IMR-90 (cell line): ENCODE data around the gene LGALS1. TPM values are rescaled to one million over a fixed set of nuclear protein-coding genes. Genes with fewer than 3 reads are reported as not detected.

Experiments
- ATAC-seq: fragments of 200-7000 bp; cut with Tn5 transposase; 2 replicates; pipeline ENCODE4 v1.9.1; 2020; ENCODE audit warnings: low read depth, mild to moderate bottlenecking, moderate library complexity
- BruUV-seq: library from RNA; stranded (reverse); fragments of 400-500 nt; replicated peaks from 2 replicates; lab custom pipeline; 2021; lab: Mats Ljungman, UMichigan
- CTCF ChIA-PET: fragments of 300-600 bp; formaldehyde crosslinking; extraction: SDS; loops from one replicate; lab custom pipeline; 2021; ENCODE audit warnings: antibody characterized with exemption; lab: Yijun Ruan, JAX
- POLR2A ChIA-PET: fragments of 300-600 bp; sonication (Branson Sonifier 250); formaldehyde crosslinking; loops from one replicate; lab custom pipeline; 2022; ENCODE audit warnings: antibody characterized with exemption; ENCODE audit not compliant: unreplicated experiment; lab: Charles Lee
- DNase-seq: peaks from one replicate; pipeline ENCODE4 v3.0.0; 2013
- H2AFZ ChIP-seq: replicated peaks from 2 replicates; pipeline ENCODE3; 2013; ENCODE audit warnings: low read length, mild to moderate bottlenecking; ENCODE audit not compliant: poor library complexity
- H2AK5ac ChIP-seq: 2 replicates; pipeline ENCODE4 v1.6.1; 2013; ENCODE audit warnings: low read depth, low read length, inconsistent platforms
- H2AK9ac ChIP-seq: replicated peaks from 2 replicates; pipeline ENCODE3; 2013; ENCODE audit warnings: mild to moderate bottlenecking, low read depth, low read length, moderate library complexity; ENCODE audit not compliant: poor library complexity
- H2BK120ac ChIP-seq: 2 replicates; pipeline ENCODE4 v1.6.1; 2013; ENCODE audit warnings: low read depth, low read length, inconsistent platforms
- H2BK15ac ChIP-seq: 3 replicates; pipeline ENCODE4 v1.6.1; 2013; ENCODE audit warnings: low read depth, low read length, inconsistent platforms
- H2BK20ac ChIP-seq: 2 replicates; pipeline ENCODE4 v1.6.1; 2013; ENCODE audit warnings: low read depth, mild to moderate bottlenecking, inconsistent platforms, low read length, moderate library complexity
- H2BK5ac ChIP-seq: 2 replicates; pipeline ENCODE4 v1.6.1; 2013; ENCODE audit warnings: mild to moderate bottlenecking, low read depth, low read length, inconsistent platforms; ENCODE audit not compliant: poor library complexity, severe bottlenecking
- H3K14ac ChIP-seq: replicated peaks from 2 replicates; pipeline ENCODE4 v1.6.1; 2013; ENCODE audit warnings: low read depth, low read length, inconsistent platforms
- H3K18ac ChIP-seq: 2 replicates; pipeline ENCODE4 v1.6.1; 2013; ENCODE audit warnings: low read depth, low read length, control low read depth
- H3K23ac ChIP-seq: 2 replicates; pipeline ENCODE4 v1.6.1; 2013; ENCODE audit warnings: low read depth, low read length, inconsistent platforms
- H3K27ac ChIP-seq: 2 replicates; pipeline ENCODE4 v1.5.1; 2013; ENCODE audit warnings: mild to moderate bottlenecking, control low read depth, low read length; ENCODE audit not compliant: insufficient read depth
- H3K27me3 ChIP-seq: 2 replicates; pipeline ENCODE4 v1.6.1; 2013; ENCODE audit warnings: low read length; ENCODE audit not compliant: control insufficient read depth, insufficient read depth
- H3K36me3 ChIP-seq: 2 replicates; pipeline ENCODE4 v1.6.1; 2013; ENCODE audit warnings: low read length, mixed read lengths; ENCODE audit not compliant: control insufficient read depth, insufficient read depth
- H3K4ac ChIP-seq: 2 replicates; pipeline ENCODE4 v1.6.1; 2013; ENCODE audit warnings: low read depth, low read length, inconsistent platforms
- H3K4me1 ChIP-seq: 2 replicates; pipeline ENCODE4 v1.6.1; 2013; ENCODE audit warnings: low read length, mixed read lengths; ENCODE audit not compliant: control insufficient read depth, insufficient read depth
- H3K4me2 ChIP-seq: 2 replicates; pipeline ENCODE4 v1.6.1; 2013; ENCODE audit warnings: low read depth, mild to moderate bottlenecking, control low read depth, low read length, moderate library complexity
- H3K4me3 ChIP-seq: 2 replicates; pipeline ENCODE4 v1.5.1; 2013; ENCODE audit warnings: low read depth, mild to moderate bottlenecking, control low read depth, low read length, moderate library complexity; ENCODE audit not compliant: insufficient read depth
- H3K56ac ChIP-seq: 2 replicates; pipeline ENCODE4 v1.6.1; 2013; ENCODE audit warnings: low read length, inconsistent platforms; ENCODE audit not compliant: insufficient read depth; ENCODE audit errors: extremely low read depth
- H3K79me1 ChIP-seq, 2 experiments: 2 replicates each; pipeline ENCODE4 v1.6.1; 2013; ENCODE audit warnings: low read length in 2 of 2, inconsistent platforms in 1 of 2, low read depth in 1 of 2
- H3K9ac ChIP-seq: 2 replicates; pipeline ENCODE4 v1.6.1; 2013; ENCODE audit warnings: low read depth, low read length, control low read depth
- H3K9me1 ChIP-seq: 2 replicates; pipeline ENCODE4 v1.6.1; 2013; ENCODE audit warnings: low read length, inconsistent platforms; ENCODE audit not compliant: insufficient read depth
- H3K9me3 ChIP-seq: 2 replicates; pipeline ENCODE4 v1.6.1; 2013; ENCODE audit warnings: low read length; ENCODE audit not compliant: control insufficient read depth, insufficient read depth
- H4K20me1 ChIP-seq: 2 replicates; pipeline ENCODE4 v1.6.1; 2013; ENCODE audit warnings: low read length, inconsistent platforms; ENCODE audit not compliant: insufficient read depth
- H4K5ac ChIP-seq: 2 replicates; pipeline ENCODE4 v1.6.1; 2013; ENCODE audit warnings: mild to moderate bottlenecking, low read depth, low read length, control low read depth
- H4K8ac ChIP-seq, 2 experiments: 2 replicates each; pipeline ENCODE4 v1.6.1; 2013; ENCODE audit warnings: low read depth in 2 of 2, low read length in 2 of 2, control low read depth in 1 of 2, inconsistent platforms in 1 of 2
- H4K91ac ChIP-seq: 2 replicates; pipeline ENCODE4 v1.6.1; 2013; ENCODE audit warnings: low read depth, low read length, inconsistent platforms; ENCODE audit not compliant: insufficient read depth
- BHLHE40 ChIP-seq: fragments of 150-350 bp; IDR thresholded peaks from 2 replicates; pipeline ENCODE4 v1.6.1; 2016; ENCODE audit warnings: mild to moderate bottlenecking, low read depth, low read length
- CEBPB ChIP-seq: IDR thresholded peaks from 2 replicates; pipeline ENCODE4 v1.6.1; 2012; ENCODE audit warnings: low read depth, low read length, improper control_type of control experiment
- CHD1 ChIP-seq: IDR thresholded peaks from 2 replicates; pipeline ENCODE4 v1.6.1; 2012; ENCODE audit warnings: low read depth, low read length, improper control_type of control experiment
- CTCF ChIP-seq: conservative IDR thresholded peaks from 2 replicates; pipeline ENCODE4 v1.5.1; 2012; ENCODE audit warnings: mild to moderate bottlenecking, low read depth, low read length, improper control_type of control experiment
- ELK1 ChIP-seq: fragments of 150-350 bp; IDR thresholded peaks from 2 replicates; pipeline ENCODE4 v1.6.1; 2016; ENCODE audit warnings: low read depth, mild to moderate bottlenecking, low read length, moderate library complexity, borderline replicate concordance
- FOS ChIP-seq: fragments of 150-350 bp; IDR thresholded peaks from 2 replicates; pipeline ENCODE4 v1.6.1; 2016; ENCODE audit warnings: low read depth, low read length
- MAFK ChIP-seq: IDR thresholded peaks from 2 replicates; pipeline ENCODE4 v1.6.1; 2012; ENCODE audit warnings: low read depth, low read length, improper control_type of control experiment
- MAZ ChIP-seq: IDR thresholded peaks from 2 replicates; pipeline ENCODE4 v1.6.1; 2012; ENCODE audit warnings: low read depth, mild to moderate bottlenecking, low read length, improper control_type of control experiment, moderate library complexity, borderline replicate concordance
- MXI1 ChIP-seq: IDR thresholded peaks from 2 replicates; pipeline ENCODE4 v1.6.1; 2012; ENCODE audit warnings: low read depth, mild to moderate bottlenecking, low read length, moderate library complexity, borderline replicate concordance
- NFE2L2 ChIP-seq: fragments of 150-350 bp; IDR thresholded peaks from 2 replicates; pipeline ENCODE4 v1.6.1; 2016; ENCODE audit warnings: low read depth, mild to moderate bottlenecking, low read length
- POLR2A ChIP-seq: IDR thresholded peaks from 2 replicates; pipeline ENCODE4 v1.6.1; 2012; ENCODE audit warnings: mild to moderate bottlenecking, low read depth, low read length
- RAD21 ChIP-seq: IDR thresholded peaks from 2 replicates; pipeline ENCODE4 v1.6.1; 2012; ENCODE audit warnings: low read length, improper control_type of control experiment
- RFX5 ChIP-seq: IDR thresholded peaks from 2 replicates; pipeline ENCODE4 v1.8.0; 2012; ENCODE audit warnings: low read depth, mild to moderate bottlenecking, low read length, moderate library complexity
- SMC3 ChIP-seq: fragments of 150-350 bp; IDR thresholded peaks from 2 replicates; pipeline ENCODE4 v1.6.1; 2016; ENCODE audit warnings: low read depth, mild to moderate bottlenecking, antibody characterized with exemption, low read length, moderate library complexity
- USF2 ChIP-seq: fragments of 150-350 bp; IDR thresholded peaks from 2 replicates; pipeline ENCODE4 v1.6.1; 2017; ENCODE audit warnings: mild to moderate bottlenecking, antibody characterized with exemption, low read length, low read depth
- WGBS, 2 experiments: methylation state at CpG; one replicate each; pipeline versions ENCODE4 v1.1.5 to v1.1.7; 2013; ENCODE audit warnings: missing lambda C conversion rate in 2 of 2; ENCODE audit not compliant: insufficient read length in 1 of 2; ENCODE audit errors: extremely low coverage in 2 of 2; 5-methylcytosine and 5-hydroxymethylcytosine counted together
- dilution Hi-C: fragments of 300-500 bp; cut with HindIII; formaldehyde crosslinking; loops from one replicate; pipeline ENCODE4 v1.14.3; 2018; ENCODE audit warnings: low sequenced_read_pairs; ENCODE audit not compliant: unreplicated experiment
- in situ Hi-C: fragments of 300-500 bp; cut with MboI; formaldehyde crosslinking; loops from 3 replicates; pipeline ENCODE4 v1.14.3; 2019; ENCODE audit warnings: low sequenced_read_pairs, inconsistent platforms, mixed read lengths
- intact Hi-C: fragments of 100-400 bp; cut with micrococcal nuclease; formaldehyde crosslinking; loops from 2 replicates; pipeline ENCODE4 v1.10.0; 2022
- polyA plus RNA-seq, 3 experiments: library from polyadenylated mRNA; depleted of rRNA; stranded (reverse); fragments of >200 nt; gene quantifications; 2 replicates each; pipeline ENCODE4 v1.2.3, GENCODE V29; 2012; ENCODE audit warnings: low replicate concordance in 1 of 3
- total RNA-seq: library from RNA; depleted of rRNA; stranded (reverse); fragments of >200 nt; gene quantifications from 2 replicates; pipeline ENCODE4 v1.2.3, GENCODE V29; 2012

The LGALS1 gene
- total and polyA plus RNA-seq, 2 of the 4 experiments (the other 2 are of a cell fraction) = 11,896 to 15,383 TPM

- POLR2A ChIA-PET = no interaction called here
- dilution Hi-C loops = no loop called here
Measured at GRCh38 chr22:37641561-37641949, 33.9 kb upstream of the LGALS1 start.

More at GRCh38 chr22:37641561-37641949, 33.9 kb upstream of the LGALS1 start:
- H2AFZ ChIP-seq = no peak overlapping the region
- H4K8ac ChIP-seq = no peak overlapping the region
- H3K4me2 ChIP-seq = no peak overlapping the region
- CTCF ChIA-PET = interaction anchor here (3.0 kb wide), 1 partner anchor 40 kb away, joined by 24 read pairs; no protein-coding TSS in a partner anchor
- BruUV-seq = no TSS peak
- TF ChIP-seq MXI1 = no peak
- no peak for TF ChIP-seq USF2
- no peak for TF ChIP-seq BHLHE40
- no peak for TF ChIP-seq MAZ
- no peak for TF ChIP-seq FOS
- TF ChIP-seq CEBPB = no peak
- TF ChIP-seq NFE2L2 = no peak
- TF ChIP-seq RAD21 = no peak
- TF ChIP-seq POLR2A = no peak
- no peak for TF ChIP-seq RFX5
- no peak for TF ChIP-seq MAFK
- TF ChIP-seq SMC3 = no peak
- no peak for TF ChIP-seq CHD1
- no peak for TF ChIP-seq CTCF
- TF ChIP-seq ELK1 = no peak
- no peak overlapping the region for H2AK9ac ChIP-seq
- no peak overlapping the region for H3K9ac ChIP-seq
- H3K14ac ChIP-seq = no peak overlapping the region
- peaks cover 9% of the 10 kb centered on the region for H4K20me1 ChIP-seq
- H3K36me3 ChIP-seq = peaks cover 29% of the 10 kb centered on the region
- no peaks in the 10 kb centered on the region for H3K9me1 ChIP-seq
- DNase-seq (no peak), ATAC-seq (no peak)
- H3K4me1 ChIP-seq = peaks cover 20% of the 10 kb centered on the region
- no peak overlapping the region for H2BK20ac ChIP-seq
- no peak overlapping the region for H4K5ac ChIP-seq
- no peak overlapping the region for H3K4ac ChIP-seq
- no peak overlapping the region for H3K23ac ChIP-seq
- H3K79me1 ChIP-seq = peaks cover 0 to 62% of the 10 kb centered on the region in 2 experiments; a peak in 3 of 4 replicates
- no peak overlapping the region for H2BK120ac ChIP-seq
- peak overlapping the region; percentile 4; the same call in 1 of the 2 replicates for H2AK5ac ChIP-seq
- 85% methylated on average over 4 of the region's 5 CpGs; no CpG with 5 or more reads in 1 of the 2 experiments for WGBS, 2 experiments
- H3K27ac ChIP-seq = no peak overlapping the region
- no peaks in the 10 kb centered on the region for H3K27me3 ChIP-seq
- in situ Hi-C loops = loop anchor here (5.0 kb wide), 1 partner anchor 151 kb away; no protein-coding TSS in a partner anchor
- intact Hi-C loops = loop anchor here (5.0 kb wide), 1 partner anchor 96 kb away; no protein-coding TSS in a partner anchor
- no peak overlapping the region for H3K18ac ChIP-seq
- H3K56ac ChIP-seq = no peak overlapping the region
- no peak overlapping the region for H3K4me3 ChIP-seq
- no peak overlapping the region for H2BK5ac ChIP-seq
- no peaks in the 10 kb centered on the region for H3K9me3 ChIP-seq
- H4K91ac ChIP-seq = no peak overlapping the region
- H2BK15ac ChIP-seq = no peak overlapping the region
